T1000 (cell line): Measurements from ENCODE around the gene CABLES1.

ENCODE experiments used
- DNase-seq: peaks from one replicate; lab custom pipeline; 2025; ENCODE audit warnings: mixed read lengths; lab: John Stamatoyannopoulos, UW

The CABLES1 gene

GRCh38 chr18:23223641-23224040 is 88.4 kb downstream of the CABLES1 start:
- no peak for DNase-seq

GRCh38 chr18:23225503-23225902 is 90.2 kb downstream of the CABLES1 start:
- DNase-seq, result no peak

- no peak for DNase-seq
Measured at GRCh38 chr18:23226391-23226790, 91.1 kb downstream of the CABLES1 start.

GRCh38 chr18:23226930-23227725 is 91.8 kb downstream of the CABLES1 start:
- DNase-seq, result no peak

- no peak for DNase-seq
Measured at GRCh38 chr18:23227726-23228070, 92.4 kb downstream of the CABLES1 start.

DNA sequence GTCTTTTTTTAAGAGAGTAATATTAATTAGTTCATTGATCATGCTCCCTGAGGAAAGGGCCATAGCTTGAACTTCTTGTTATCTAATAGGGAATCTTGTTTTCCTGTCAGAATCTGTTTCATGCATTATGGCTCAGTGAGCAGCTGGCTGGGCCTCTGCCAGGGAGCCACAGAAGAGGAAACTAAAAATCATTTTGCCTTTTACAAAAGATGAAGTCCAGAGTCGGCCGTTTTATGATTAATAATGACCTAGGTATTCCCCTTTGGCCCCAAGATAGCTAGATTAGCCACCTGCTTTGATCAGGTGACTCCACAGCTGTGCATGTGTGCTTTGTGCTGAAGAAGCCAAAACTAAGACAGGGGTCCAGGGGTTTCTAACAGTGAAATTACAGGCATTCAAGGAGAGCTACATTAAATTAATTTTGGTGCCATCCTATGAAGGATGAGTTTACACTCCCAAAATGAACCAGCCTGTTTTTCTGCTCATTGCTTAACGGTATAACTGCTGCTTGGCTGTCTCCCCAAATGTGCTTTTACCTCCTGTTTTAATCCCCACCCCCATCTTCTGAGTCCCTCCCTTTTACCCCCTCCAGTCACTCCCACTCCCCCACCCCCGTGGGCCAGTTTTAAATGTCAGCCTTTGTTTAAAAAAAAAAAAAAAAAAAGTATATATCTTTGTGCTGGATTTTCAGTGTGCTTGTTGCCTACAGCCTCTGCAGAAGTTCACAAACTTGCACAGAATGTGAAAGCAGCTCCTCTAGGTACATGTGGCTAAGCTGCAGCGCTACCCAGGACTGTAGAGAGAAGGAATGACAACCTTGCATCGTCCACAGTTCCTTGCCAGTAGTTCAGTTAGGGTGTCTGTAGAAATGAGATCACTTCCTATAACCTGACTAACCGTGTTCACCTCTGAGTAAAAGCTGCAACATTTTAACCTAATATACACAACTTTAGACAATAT is 93.1 kb downstream of the CABLES1 start:
- DNase-seq, result no peak

- DNase-seq, result no peak
Measured at GRCh38 chr18:23229472-23229871, 94.2 kb downstream of the CABLES1 start.

GRCh38 chr18:23230686-23231085 is 95.4 kb downstream of the CABLES1 start:
- DNase-seq, result no peak

GRCh38 chr18:23231340-23232021 is 96.2 kb downstream of the CABLES1 start:
- DNase-seq, result peak; percentile 64

DNA sequence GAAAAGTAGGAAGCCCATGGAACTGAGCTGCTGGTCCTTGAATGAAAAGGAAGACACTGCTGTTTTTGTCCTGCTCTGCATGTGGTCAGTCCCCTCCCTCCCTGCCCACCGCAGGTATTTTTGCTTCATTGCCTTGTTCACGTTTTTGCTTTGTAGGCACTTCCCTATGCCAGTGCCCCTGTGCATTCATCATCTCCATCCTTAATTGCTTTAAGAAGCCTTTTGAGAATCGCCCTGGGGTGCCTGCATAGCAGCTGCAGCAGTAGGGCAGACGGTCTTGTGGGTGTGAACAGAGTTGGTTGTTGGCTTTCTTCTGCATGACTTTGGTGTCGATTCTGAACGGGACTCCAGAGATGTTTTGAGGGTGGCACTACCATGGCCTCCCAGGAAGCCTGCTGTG is 97.0 kb downstream of the CABLES1 start:
- no peak for DNase-seq

DNA sequence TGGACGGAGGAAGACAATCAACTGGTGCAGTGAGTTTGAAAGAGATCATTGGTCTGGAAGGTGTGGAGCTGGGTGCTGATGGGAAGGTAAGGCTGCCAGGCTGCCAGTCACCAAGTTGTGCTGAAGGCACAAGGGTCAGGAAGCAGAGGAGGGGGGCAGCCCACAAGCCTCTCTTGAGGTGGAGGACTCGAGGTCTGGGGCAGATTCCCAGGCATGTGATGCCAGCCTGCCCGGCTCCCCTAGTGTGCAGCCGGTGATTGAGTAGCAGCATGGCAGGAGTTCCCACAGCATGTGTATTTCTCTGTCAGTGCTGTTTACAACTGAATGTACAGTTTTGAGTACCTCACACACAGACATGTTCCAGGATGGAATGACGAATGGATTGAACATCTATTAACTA is 99.3 kb downstream of the CABLES1 start:
- DNase-seq, result no peak

- no peak for DNase-seq
Measured at GRCh38 chr18:23235336-23235735, 100.1 kb downstream of the CABLES1 start.

GRCh38 chr18:23235860-23236259 is 100.6 kb downstream of the CABLES1 start:
- DNase-seq, result no peak

DNA sequence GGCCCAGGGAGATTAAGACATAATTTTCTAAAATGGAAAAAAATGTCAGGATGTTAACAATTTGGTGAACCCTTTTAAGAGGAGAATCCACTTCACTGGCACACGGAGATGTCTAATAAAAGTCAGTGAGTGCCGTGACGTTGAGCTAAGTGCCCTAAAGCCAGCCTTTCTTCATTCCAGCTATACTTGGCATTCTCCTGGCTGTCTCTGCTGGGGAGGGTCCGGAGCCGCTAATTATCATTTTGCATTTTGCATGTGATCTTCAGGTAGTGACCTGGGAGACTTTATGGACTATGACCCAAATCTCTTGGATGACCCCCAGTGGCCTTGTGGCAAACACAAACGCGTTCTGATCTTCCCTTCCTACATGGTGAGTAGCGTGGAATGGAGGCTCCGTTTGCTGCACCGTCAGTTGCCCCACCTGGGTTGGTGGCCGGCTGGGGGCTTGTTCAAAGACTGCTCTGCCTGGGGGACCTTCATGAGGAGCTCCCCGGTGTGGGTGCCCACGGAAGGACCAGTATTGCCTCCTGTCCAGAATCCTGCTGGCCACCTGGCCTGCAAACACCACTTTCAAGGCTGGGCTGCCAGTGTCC is 101.7 kb downstream of the CABLES1 start:
- DNase-seq, result no peak

GRCh38 chr18:23237524-23238151 is 102.4 kb downstream of the CABLES1 start:
- no peak for DNase-seq

GRCh38 chr18:23238152-23238531 is 102.9 kb downstream of the CABLES1 start:
- DNase-seq, result no peak

DNA sequence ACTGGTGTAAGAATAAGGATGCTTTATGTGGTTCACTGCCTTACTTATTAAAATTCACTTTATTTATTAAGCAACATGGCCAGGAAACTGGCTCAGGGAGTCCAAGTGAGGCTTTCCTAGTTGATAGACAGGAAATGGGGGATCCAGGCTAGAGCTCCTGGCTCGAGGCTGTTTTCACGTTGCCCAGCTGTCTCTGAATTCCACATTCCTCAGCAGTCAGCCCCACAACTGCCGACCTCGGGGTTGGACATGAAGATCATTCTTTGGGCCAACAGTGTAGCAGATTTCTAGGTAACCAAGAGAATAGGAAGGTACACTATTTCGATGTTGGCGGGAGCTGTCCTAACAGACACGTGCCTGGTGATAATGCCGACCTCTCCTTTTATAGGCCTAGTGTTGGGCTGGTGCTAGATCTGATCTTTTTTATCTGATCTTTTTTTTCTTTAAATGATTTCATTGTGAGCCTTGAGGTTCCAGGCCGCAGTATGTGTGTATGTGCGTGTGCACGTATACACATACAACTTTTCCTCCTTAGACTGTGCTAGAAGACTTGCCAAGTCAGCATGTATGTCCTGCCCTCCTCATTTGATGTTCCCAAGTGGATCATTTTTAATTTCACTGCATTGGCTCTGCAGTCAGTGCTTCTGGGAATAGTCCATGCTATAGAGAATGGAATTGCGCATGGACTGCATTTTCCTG is 103.5 kb downstream of the CABLES1 start:
- DNase-seq, result no peak

DNA sequence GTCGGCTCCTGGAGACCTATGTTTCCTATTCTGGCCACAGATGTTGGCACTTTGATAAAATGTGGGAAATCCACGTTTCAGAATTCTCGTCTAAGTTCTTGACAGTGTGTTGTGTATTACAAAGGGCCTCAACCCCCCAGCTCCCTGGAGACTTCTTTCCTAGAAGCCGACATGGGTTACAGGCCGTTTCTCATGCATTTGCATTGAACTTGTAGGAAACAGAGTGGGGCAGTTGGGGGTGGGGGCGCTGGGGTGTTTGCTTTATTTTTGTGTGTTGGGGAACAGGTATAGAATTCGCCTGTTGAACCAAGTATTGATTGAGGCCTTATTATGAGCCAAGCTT is 104.0 kb downstream of the CABLES1 start:
- DNase-seq, result no peak

- no peak for DNase-seq
Measured at GRCh38 chr18:23239885-23240608, 104.8 kb downstream of the CABLES1 start.

- DNase-seq, result no peak
Measured at GRCh38 chr18:23240609-23240930, 105.3 kb downstream of the CABLES1 start.
